HG02798 (cell line): Measurements from ENCODE around the gene YIPF1.
"Not testable (repeated sequence)": the region's sequence is repeated elsewhere in the genome, so short reads cannot be mapped to it uniquely, and the experiment has no call there.

ENCODE experiments used
- ATAC-seq: cut with Tn5 transposase; IDR thresholded peaks from one replicate; pipeline ENCODE4 v1.9.1; 2021; ENCODE audit warnings: mild to moderate bottlenecking; ENCODE audit not compliant: unreplicated experiment, poor library complexity

The YIPF1 gene

DNA sequence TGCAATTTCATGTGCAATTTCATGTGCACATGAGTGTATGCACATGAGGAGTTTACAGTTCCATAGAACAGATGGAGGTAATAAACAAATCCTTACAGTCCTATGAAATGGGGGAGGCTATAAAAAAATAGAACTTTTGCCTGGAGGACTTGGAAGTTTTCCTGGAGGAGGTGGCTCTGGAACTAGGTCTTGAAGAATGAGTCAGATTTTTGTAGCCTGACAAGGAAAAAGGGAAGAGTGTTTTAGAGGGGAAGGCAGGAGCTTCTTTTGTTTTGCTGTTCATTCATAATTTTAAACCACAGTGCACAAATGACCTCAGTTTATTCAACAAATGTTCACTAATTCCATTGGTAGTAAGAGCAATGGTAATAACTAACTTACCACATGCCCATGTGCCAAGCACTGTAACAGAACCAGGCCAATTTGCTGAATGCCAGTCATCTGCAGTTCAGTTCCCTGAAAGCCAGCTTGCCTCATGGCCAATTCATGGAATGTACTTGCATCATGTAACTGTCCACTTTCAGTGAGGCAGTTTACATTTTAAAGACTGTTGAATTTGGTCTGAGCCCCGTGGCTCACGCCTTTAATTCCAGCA, 7.1 kb upstream of the YIPF1 start:
- no peak for ATAC-seq

DNA sequence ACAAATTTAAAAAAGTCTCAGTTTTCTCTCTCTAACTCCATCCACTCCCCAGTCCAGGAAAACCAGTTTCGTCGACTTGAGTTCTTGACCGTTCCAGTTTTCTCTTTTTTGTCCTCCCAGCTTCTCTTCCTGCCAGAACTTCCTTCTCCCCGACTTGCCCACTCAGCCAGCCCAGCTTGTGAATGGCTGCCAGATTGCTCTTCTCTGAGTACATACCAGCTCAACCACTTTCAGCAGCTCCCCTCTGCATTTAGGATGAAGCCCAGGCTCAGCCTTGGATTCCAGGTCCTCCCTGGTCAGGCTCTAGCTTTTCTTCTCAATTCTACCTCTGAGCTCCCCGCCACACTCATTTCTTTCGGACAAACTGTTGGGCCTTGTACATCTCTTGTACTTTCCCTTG, 5.8 kb upstream of the YIPF1 start:
- ATAC-seq, result no peak

- ATAC-seq, result no peak
Measured at GRCh38 chr1:53894644-53895043, 5.0 kb upstream of the YIPF1 start.

- ATAC-seq, result no peak
Measured at GRCh38 chr1:53893999-53894636, 4.5 kb upstream of the YIPF1 start, which contains the start of gene DIO1. Gene DIO1, plus strand, starts transcription at chr1:53894187. Its CDS starts 24 bp downstream, at chr1:53894211.

- ATAC-seq, result no peak
Measured at GRCh38 chr1:53892911-53893310, 3.3 kb upstream of the YIPF1 start.

DNA sequence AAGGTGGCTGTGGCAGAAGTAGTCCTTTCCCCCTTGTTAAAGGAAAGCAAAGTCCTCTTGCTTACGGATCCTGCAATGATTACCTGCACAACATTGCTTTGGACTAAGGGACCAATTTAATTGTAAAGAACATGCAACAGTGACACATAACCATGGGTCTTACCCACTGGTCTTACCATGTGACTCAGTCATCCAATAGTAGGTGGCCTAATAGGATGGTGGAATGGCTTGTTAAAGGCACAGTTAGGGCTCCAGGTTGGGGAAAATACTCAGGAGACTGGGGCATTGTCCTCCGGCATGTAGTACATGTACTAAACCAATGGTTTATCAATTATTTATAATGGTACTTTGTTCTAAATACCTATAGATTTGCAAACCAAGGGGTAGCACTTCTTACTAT, 2.1 kb upstream of the YIPF1 start:
- no peak for ATAC-seq

DNA sequence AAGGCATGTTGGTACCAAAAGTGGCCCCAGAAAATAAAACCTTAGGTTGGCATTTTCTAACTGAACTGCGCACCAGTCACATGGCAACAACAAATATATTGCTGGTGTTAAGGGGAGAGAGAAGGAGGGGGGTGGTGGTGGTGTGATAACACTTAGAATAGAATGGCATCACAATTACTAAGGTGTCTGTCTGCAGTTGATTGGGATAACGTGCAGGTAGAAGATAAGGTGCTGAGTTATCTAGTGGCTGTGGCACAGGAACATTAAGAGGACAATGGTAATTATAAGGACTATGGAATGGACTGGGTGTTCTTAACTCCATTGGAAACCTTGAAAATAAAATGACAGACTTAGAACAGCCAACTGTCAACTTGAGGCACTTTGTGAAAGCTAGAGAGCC, 1.4 kb upstream of the YIPF1 start:
- no peak for ATAC-seq

GRCh38 chr1:53890522-53890941, 935 bp upstream of the YIPF1 start:
- ATAC-seq, result no peak

DNA sequence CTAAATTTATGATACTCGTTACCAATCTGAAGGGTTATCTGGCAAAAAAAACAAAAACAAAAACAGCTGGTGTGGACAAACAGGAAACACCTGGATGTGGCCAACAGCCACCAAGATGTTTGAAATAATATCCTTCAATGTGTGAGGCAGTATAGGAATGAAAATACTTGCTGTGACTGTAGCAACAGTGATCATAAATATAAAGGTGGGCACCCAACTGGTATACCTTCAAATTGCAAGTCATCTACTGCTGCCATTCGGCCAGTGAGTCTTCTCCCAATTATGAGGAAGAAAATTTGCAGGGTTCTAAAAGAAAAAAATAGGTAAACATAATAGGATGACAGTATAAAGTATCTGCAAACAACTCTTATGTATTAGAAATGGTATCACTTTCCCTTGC, 916 bp downstream of the YIPF1 start:
- ATAC-seq, result no peak

GRCh38 chr1:53883600-53883999, 6.0 kb downstream of the YIPF1 start:
- not testable (repeated sequence) for ATAC-seq

DNA sequence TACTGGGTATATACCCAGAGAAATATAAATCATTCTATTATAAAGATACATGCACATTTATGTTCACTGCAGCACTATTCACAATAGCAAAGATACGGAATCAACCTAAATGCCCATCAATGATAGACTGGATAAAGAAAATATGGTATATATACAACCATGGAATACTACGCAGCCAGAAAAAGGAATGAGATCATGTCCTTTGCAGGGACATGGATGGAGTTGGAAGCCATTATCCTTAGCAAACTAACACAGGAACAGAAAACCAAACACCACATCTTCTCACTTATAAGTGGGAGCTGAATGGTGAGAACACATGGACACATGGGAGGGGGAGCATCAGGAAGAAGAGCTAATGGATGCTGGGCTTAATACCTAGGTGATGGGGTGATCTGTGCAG, 7.7 kb downstream of the YIPF1 start:
- ATAC-seq, result not testable (repeated sequence)

DNA sequence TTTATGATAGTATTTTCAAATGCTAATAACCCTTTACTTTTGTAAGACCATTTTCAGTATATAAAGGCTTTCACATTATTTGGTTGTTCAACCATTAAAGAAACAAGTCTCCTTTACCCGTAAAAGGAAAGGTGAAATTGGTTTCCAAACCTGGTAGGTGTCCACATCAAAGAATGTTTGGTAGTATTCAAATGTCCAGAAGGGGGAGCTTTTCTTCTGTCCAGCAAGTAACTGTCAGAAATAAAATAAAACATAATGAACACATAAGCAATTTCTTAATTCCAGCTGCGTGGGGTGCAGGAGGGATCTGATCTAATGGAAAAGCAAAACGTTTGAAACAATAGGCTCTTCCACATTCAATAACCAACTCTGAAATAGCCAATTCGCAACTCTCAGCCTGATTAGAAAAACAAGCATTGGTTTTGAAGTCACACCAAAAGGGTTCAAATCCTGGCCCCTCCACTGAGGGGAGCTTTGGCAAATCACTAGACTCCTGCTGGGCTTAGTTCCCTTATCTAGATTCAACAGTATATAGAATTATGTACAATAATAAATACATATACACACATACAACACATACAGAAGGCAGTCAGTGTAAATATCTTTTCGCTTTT, 11.0 kb downstream of the YIPF1 start:
- ATAC-seq, result no peak

DNA sequence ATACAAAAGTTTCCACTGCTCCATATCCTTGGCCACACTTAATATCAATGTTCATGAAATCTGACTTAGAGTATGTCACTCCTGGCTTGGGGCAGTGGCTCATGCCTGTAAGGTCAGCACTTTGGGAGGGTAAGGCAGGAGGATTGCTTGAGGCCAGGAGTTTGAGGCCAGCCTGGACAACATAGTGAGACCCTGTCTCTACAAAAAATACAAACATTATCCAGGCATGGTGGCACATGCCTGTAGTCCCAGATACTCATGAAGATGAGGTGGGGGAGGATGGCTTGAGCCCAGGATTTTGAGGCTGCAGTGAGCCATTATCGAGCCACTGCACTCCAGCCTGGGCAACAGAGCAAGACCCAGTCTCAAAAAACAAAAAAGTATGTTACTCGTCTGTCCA, 14.4 kb downstream of the YIPF1 start:
- ATAC-seq, result not testable (repeated sequence)

GRCh38 chr1:53871773-53872484, 17.7 kb downstream of the YIPF1 start:
- ATAC-seq, result no peak

DNA sequence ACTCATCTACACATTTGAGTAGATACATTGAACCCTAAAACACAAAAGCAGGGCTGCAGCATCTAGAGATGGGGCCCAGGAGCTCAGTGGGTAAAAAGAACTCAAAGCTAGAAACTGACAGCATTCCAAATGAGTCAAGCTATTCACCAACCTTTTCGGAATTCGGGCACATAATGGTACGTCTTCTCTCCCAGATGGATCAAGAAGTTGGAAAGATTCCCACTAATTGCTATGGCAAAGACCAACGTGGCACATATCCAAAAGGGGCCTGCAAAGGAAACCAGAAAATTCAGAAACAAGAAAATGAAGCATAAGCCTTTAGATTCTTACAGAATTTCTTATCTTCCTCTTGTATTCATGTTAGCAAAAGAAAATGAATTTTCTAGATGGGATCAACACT, 18.4 kb downstream of the YIPF1 start:
- no peak for ATAC-seq

DNA sequence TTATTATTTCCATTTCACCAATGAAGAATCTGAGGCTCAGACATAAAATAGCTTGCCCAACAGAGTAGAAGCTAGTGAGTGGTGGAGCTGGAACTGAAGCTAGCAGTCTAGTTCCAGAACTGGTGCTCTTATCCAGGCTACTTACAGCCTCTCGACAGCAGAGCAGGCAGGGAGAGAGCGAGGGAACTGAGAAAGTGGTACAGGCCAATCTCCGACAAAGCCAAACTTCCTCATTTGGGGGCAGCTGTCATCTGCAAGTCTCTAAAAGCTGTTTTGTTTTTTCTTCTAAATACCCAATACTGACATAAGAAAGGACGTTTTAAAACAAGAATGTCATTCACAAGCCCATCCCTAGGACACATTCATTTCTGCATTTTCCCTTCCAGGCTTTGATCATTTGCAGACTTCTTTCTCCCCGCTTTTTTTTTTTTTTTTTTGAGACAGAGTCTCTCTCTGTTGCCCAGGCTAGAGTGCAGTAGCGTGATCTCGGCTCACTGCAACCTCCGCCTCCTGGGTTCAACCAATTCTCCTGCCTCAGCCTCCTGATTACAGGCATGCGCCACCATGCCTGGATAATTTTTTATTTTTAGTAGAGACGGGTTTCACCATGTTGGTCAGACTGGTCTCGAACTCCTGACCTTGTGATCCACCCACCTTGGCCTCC, 20.0 kb downstream of the YIPF1 start:
- ATAC-seq, result no peak

GRCh38 chr1:53868565-53868964, 21.0 kb downstream of the YIPF1 start:
- no peak for ATAC-seq

DNA sequence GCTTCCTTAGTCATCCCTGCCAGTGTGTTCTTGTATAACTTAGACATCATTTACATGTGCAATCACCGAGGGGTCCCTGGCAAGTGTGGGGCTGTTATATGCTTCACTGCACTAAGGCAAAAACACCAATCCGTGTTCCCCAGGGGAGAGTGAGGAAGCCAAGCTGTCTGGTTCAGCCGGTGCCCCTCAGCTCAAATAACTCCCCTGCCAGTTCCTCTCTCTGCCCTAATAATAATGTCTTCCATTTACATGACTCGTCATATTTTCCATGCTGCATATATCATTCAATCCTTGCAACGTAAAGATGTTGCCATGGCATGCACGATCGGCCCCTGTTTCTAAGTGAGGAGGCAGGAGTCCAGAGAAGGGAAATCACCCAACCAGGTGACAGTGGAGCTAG, 27.1 kb downstream of the YIPF1 start:
- ATAC-seq, result no peak

DNA sequence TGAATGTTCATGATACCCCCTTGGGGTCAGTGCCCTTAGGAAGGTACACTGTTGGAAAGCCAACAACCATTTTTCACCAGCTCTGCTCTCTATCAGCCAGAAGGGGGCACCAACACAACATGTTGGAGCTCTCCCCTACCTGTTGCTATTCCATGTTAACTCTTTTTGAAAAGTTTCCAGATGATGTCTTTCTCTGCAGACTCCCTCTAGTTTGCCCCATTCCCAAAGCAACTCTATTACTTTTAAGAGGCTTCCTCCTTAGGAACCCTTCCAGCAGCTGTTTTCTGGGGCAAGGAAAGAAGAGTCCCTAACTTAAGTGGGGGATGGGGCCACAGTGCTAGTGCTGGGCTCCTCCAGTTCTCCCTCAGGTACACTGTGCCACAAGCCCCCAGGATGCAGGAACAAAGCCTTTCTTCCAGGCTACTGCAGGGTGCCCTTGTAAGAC, 28.6 kb downstream of the YIPF1 start:
- peak; percentile 41 for ATAC-seq

DNA sequence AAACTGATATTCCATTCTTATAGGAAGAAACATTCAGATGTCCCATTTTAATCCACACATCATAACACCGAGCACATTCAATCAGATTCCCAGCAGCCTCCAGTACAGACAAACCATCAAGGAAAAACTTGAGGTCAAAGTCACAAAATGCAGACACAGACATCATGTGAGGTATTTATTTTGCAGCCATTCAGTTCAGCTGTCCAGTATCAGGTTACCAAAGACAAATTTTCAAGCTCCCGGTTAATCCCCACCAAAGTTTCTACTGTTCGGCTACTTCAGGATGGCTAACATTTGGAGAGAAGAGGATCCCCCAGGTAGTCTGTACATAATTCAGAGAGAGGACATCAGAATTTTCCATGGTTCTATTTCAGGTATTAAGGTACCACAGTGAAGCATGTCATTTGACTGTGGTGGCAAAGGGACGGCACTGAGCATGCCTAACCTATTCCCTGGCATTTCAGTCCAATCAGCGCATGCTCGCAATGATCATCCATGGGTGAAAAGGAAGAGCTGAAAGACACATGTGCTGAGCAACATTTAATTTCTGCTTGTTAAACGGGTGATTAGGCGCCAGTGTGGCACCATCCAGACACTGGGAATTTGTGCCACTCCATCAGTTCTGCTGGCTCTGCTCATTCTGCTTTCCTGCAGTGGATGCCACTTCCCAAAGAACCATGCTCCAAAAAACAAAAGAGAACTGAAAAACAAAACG, 37.9 kb downstream of the YIPF1 start:
- no peak for ATAC-seq
